ENCODE results near the gene MAP4K4. TPM values are rescaled to one million over a fixed set of nuclear protein-coding genes. Genes with fewer than 3 reads are reported as not detected.

MAP4K4 gene
- total and polyA plus RNA-seq, 2 of the 13 experiments (the other 11 are each of a cell fraction or from before 2014, with no cell fraction given): 105 to 264 TPM

- WGBS (ENCODE audit: low lambda C conversion rate): 95% methylated on average over 11 of the region's 11 CpGs
- TF ChIP-seq TP53 (CRISPR knock-in tag; conservative IDR thresholded peaks at IDR 0.05) (no peak), SIN3B (IDR thresholded peaks at IDR 0.05; ENCODE audit: low read length) (no peak), ZNF446 (CRISPR knock-in tag; IDR thresholded peaks at IDR 0.05) (no peak), KLF11 (CRISPR knock-in tag; IDR thresholded peaks at IDR 0.05) (no peak), ZHX2 (IDR thresholded peaks at IDR 0.05; ENCODE audit: low read depth) (no peak), ZHX2 (CRISPR knock-in tag; IDR thresholded peaks at IDR 0.05; ENCODE audit: borderline replicate concordance) (no peak), MED13 (CRISPR knock-in tag; IDR thresholded peaks at IDR 0.05) (no peak), SP140L (CRISPR knock-in tag; IDR thresholded peaks at IDR 0.05; ENCODE audit: borderline replicate concordance) (no peak), RBM22 (optimal IDR thresholded peaks at IDR 0.05; ENCODE audit: low read length) (peak; percentile 84), ZNF138 (CRISPR knock-in tag; IDR thresholded peaks at IDR 0.05; ENCODE audit: low read depth) (no peak), ZNF205 (CRISPR knock-in tag; IDR thresholded peaks at IDR 0.05) (no peak), ZNF768 (CRISPR knock-in tag; IDR thresholded peaks at IDR 0.05) (peak; percentile 19; the same call in 1 of the 2 replicates), DRAP1 (CRISPR knock-in tag; IDR thresholded peaks at IDR 0.05) (no peak), SRSF9 (IDR thresholded peaks at IDR 0.05; ENCODE audit: borderline replicate concordance, insufficient read depth, low read depth, low read length, poor library complexity, severe bottlenecking) (no peak), TEF (CRISPR knock-in tag; IDR thresholded peaks at IDR 0.05) (no peak), AFF4 (CRISPR knock-in tag; IDR thresholded peaks at IDR 0.05) (no peak)
Measured at GRCh38 chr2:101870444-101870843, 172.9 kb downstream of the MAP4K4 start.

More at GRCh38 chr2:101870444-101870843, 172.9 kb downstream of the MAP4K4 start:
- TSS peak; percentile 3 for BruUV-seq (replicated peaks)
- Histone ChIP-seq H3K27me3 (ENCODE audit: control insufficient read depth in 1 of 2, insufficient read depth in 2 of 2, low read length in 2 of 2) (no peaks in the 10 kb centered on the region), H3K4me1 (ENCODE audit: insufficient read depth, low read length) (no peaks in the 10 kb centered on the region), H3K79me2 (ENCODE audit: insufficient read depth, low read length) (no peaks in the 10 kb centered on the region), H3K9ac (ENCODE audit: insufficient read depth, low read depth, low read length) (no peak overlapping the region), H3K9me3 (ENCODE audit: low read length) (no peaks in the 10 kb centered on the region), H2AFZ (ENCODE audit: low read length) (no peak overlapping the region), H3K27ac (ENCODE audit: extremely low read length, insufficient read depth, low read length) (no peak overlapping the region), H3K36me3 (replicated peaks in 1 of 2; ENCODE audit: control insufficient read depth in 1 of 2, insufficient read depth in 2 of 2, low read length in 2 of 2) (peaks cover 57 to 96% of the 10 kb centered on the region in 2 experiments), H3K4me3 (replicated peaks in 1 of 3; ENCODE audit: insufficient read depth in 1 of 3, low read depth in 2 of 3, low read length in 3 of 3) (no peak overlapping the region), H3K4me2 (ENCODE audit: low read depth, low read length) (no peak overlapping the region), H4K20me1 (ENCODE audit: insufficient read depth, low read length) (no peaks in the 10 kb centered on the region)
- intact Hi-C loops (cut with micrococcal nuclease; ENCODE audit: unreplicated experiment) (no loop called here), in situ Hi-C loops (cut with HindIII; ENCODE audit: extremely low pct_ligation_motif_present, low pct_unique_long_range_greater_than_20kb) (no loop called here)
- ChIA-PET POLR2A (no interaction called here), CTCF (ENCODE audit: low intra/inter-chr PET ratio, low total read pairs) (no interaction called here)
- ATAC-seq: peak; percentile 30; the same call in 2 of the 3 replicates
- FAIRE-seq: no peak
- DNase-seq (ENCODE audit: low spot score): no peak
